T-helper 1 cell treated with Interleukin-12 subunit alpha and Interleukin-12 subunit beta and Interleukin-4 antibody, amounts not matched to agents 30 ng/mL and 1 ng/mL, for 36 hours (primary cell): ENCODE results near the gene DOCK4. TPM values are rescaled to one million over a fixed set of nuclear protein-coding genes. Genes with fewer than 3 reads are reported as not detected.
"Not testable (repeated sequence)": the region's sequence is repeated elsewhere in the genome, so short reads cannot be mapped to it uniquely, and the experiment has no call there.

Source experiments
- intact Hi-C: fragments of 100-400 bp; cut with micrococcal nuclease; formaldehyde crosslinking; loops from one replicate; pipeline ENCODE4 v1.15.1; 2024
- total RNA-seq: library from RNA; stranded (reverse); gene quantifications from 2 replicates; pipeline ENCODE4 v1.2.3, GENCODE V29; 2022

DOCK4 gene
- total RNA-seq, 1 donor from 2014 or later, result 0.27 TPM

GRCh38 chr7:111911166-111911961 is 294.8 kb downstream of the DOCK4 start:
- intact Hi-C loops, result no loop called here

- intact Hi-C loops, result no loop called here
These were observed 295.5 kb downstream of the DOCK4 start for GRCh38 chr7:111910656-111911055.

- intact Hi-C loops, result not testable (repeated sequence)
These were observed 297.5 kb downstream of the DOCK4 start for GRCh38 chr7:111908673-111909072.

GRCh38 chr7:111903797-111904196 is 302.4 kb downstream of the DOCK4 start:
- intact Hi-C loops, result no loop called here

- intact Hi-C loops, result no loop called here
These were observed 303.2 kb downstream of the DOCK4 start for GRCh38 chr7:111903016-111903415.

- intact Hi-C loops, result no loop called here
These were observed 305.9 kb downstream of the DOCK4 start for GRCh38 chr7:111900283-111900682.

- intact Hi-C loops, result no loop called here
These were observed 311.1 kb downstream of the DOCK4 start for GRCh38 chr7:111895049-111895448.

GRCh38 chr7:111894518-111894917 is 311.7 kb downstream of the DOCK4 start:
- intact Hi-C loops, result no loop called here

GRCh38 chr7:111893190-111893589 is 313.0 kb downstream of the DOCK4 start:
- intact Hi-C loops, result no loop called here

- intact Hi-C loops, result no loop called here
These were observed 313.6 kb downstream of the DOCK4 start for GRCh38 chr7:111892588-111892987.

GRCh38 chr7:111887734-111888133 is 318.5 kb downstream of the DOCK4 start:
- intact Hi-C loops, result no loop called here

GRCh38 chr7:111886233-111886632 is 320.0 kb downstream of the DOCK4 start:
- intact Hi-C loops, result no loop called here

GRCh38 chr7:111883241-111883640 is 323.0 kb downstream of the DOCK4 start:
- intact Hi-C loops, result no loop called here

GRCh38 chr7:111878785-111879184 is 327.4 kb downstream of the DOCK4 start:
- intact Hi-C loops, result no loop called here

- intact Hi-C loops, result no loop called here
These were observed 328.3 kb downstream of the DOCK4 start for GRCh38 chr7:111877931-111878330.

GRCh38 chr7:111873963-111874690 is 332.1 kb downstream of the DOCK4 start:
- intact Hi-C loops, result no loop called here

- intact Hi-C loops, result no loop called here
These were observed 332.9 kb downstream of the DOCK4 start for GRCh38 chr7:111873326-111873646.

GRCh38 chr7:111872450-111873325 is 333.5 kb downstream of the DOCK4 start:
- intact Hi-C loops, result no loop called here

- intact Hi-C loops, result no loop called here
These were observed 334.9 kb downstream of the DOCK4 start for GRCh38 chr7:111871283-111871682.

GRCh38 chr7:111869280-111869679 is 336.9 kb downstream of the DOCK4 start:
- intact Hi-C loops, result no loop called here

GRCh38 chr7:111867348-111867931 is 338.8 kb downstream of the DOCK4 start:
- intact Hi-C loops, result no loop called here
